Measurements from ENCODE around the gene JSRP1. TPM values are rescaled to one million over a fixed set of nuclear protein-coding genes. Genes with fewer than 3 reads are reported as not detected.

The JSRP1 gene
- total RNA-seq, 2 experiments from 2014 or later, result 0.27 TPM; not detected in 1

GRCh38 chr19:2252797-2253105, 3.5 kb downstream of the JSRP1 start:
- Mint-ChIP-seq H3K4me3 (no peak overlapping the region), H3K4me1 (peaks cover 14% of the 10 kb centered on the region), H3K9me3 (no peaks in the 10 kb centered on the region), H3K36me3 (ENCODE audit: low read depth) (peaks cover 3% of the 10 kb centered on the region), H3K27me3 (peaks cover 21% of the 10 kb centered on the region), H3K27ac (peak overlapping the region; percentile 13)
- ChIA-PET POLR2A (no interaction called here), CTCF (interaction anchor here (0.6 to 2.4 kb wide), 5 partner anchors 14 to 97 kb away, joined by 3 to 9 read pairs (median 4); partner anchors contain the start of gene PLEKHJ1)
- no peak for DNase-seq

DNA sequence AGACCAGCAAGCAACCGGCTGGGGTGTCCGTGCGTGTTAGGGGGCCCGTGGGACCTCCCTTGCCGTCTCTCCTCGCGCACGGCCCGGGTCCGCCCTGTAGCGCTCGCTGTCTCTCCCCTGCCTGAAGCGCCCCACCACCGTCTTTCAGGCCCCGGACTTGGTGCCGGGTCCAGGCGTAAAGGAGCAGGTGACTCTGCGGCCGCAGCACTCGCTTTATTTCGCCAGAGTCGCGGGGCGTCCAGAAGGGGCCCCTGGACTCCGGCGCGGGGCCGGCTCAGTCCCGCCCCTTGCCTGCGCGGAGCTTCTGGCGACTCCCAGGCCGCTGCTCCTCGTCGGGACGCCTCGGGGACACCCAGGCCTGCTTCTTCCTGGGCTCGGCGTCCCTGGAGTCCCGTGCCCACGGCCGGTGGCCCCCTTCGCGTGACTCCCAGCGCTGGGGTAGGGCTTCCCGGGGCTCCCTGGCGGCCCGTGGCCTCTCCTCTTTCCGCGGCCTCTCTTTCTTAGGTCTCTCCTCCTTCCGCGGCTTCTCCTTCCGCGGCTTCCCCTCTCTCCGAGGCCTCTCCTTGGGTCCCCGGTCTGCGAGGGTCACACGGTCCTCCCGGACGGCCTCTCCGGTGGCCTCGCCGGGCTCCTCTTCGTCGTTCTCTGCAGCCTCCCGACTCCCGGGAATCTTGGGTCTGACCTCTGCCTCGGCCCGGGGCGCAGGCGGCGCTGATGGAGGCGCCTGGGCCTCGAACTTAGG, 4.0 kb downstream of the JSRP1 start:
- H3K4me3 Mint-ChIP-seq, result no peak overlapping the region
- no peak for DNase-seq
- H3K36me3 Mint-ChIP-seq (ENCODE audit: low read depth), result peaks cover 3% of the 10 kb centered on the region
- peaks cover 11% of the 10 kb centered on the region for H3K4me1 Mint-ChIP-seq
- ChIA-PET CTCF (interaction anchor here (0.6 to 2.4 kb wide), 4 partner anchors 15 to 96 kb away, joined by 3 to 9 read pairs (median 4); partner anchors contain the start of gene PLEKHJ1), POLR2A (no interaction called here)
- H3K27me3 Mint-ChIP-seq, result peaks cover 21% of the 10 kb centered on the region
- H3K9me3 Mint-ChIP-seq, result no peaks in the 10 kb centered on the region
- peak overlapping the region; percentile 13 for H3K27ac Mint-ChIP-seq

DNA sequence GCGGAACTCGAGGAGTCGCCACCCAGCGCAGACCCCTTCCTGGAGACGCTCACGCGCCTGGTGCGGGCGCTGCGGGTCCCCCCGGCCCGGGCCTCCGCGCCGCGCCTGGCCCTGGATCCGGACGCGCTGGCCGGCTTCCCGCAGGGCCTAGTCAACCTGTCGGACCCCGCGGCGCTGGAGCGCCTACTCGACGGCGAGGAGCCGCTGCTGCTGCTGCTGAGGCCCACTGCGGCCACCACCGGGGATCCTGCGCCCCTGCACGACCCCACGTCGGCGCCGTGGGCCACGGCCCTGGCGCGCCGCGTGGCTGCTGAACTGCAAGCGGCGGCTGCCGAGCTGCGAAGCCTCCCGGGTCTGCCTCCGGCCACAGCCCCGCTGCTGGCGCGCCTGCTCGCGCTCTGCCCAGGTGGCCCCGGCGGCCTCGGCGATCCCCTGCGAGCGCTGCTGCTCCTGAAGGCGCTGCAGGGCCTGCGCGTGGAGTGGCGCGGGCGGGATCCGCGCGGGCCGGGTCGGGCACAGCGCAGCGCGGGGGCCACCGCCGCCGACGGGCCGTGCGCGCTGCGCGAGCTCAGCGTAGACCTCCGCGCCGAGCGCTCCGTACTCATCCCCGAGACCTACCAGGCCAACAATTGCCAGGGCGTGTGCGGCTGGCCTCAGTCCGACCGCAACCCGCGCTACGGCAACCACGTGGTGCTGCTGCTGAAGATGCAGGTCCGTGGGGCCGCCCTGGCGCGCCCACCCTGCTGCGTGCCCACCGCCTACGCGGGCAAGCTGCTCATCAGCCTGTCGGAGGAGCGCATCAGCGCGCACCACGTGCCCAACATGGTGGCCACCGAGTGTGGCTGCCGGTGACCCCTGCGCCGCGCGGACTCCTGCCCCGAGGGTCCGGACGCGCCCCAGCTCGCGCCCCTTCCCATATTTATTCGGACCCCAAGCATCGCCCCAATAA, 4.8 kb downstream of the JSRP1 start:
- DNase-seq, result no peak
- ChIA-PET CTCF (no interaction called here), POLR2A (no interaction called here)
- no peak overlapping the region for H3K27ac Mint-ChIP-seq
- H3K4me1 Mint-ChIP-seq, result peaks cover 7% of the 10 kb centered on the region
- H3K9me3 Mint-ChIP-seq, result no peaks in the 10 kb centered on the region
- peaks cover 21% of the 10 kb centered on the region for H3K27me3 Mint-ChIP-seq
- peaks cover 3% of the 10 kb centered on the region for H3K36me3 Mint-ChIP-seq (ENCODE audit: low read depth)
- H3K4me3 Mint-ChIP-seq, result no peak overlapping the region

GRCh38 chr19:2250766-2251105, 5.5 kb downstream of the JSRP1 start:
- ChIA-PET CTCF (no interaction called here), POLR2A (no interaction called here)
- peaks cover 21% of the 10 kb centered on the region for H3K27me3 Mint-ChIP-seq
- H3K4me1 Mint-ChIP-seq, result peaks cover 7% of the 10 kb centered on the region
- peaks cover 5% of the 10 kb centered on the region for H3K36me3 Mint-ChIP-seq (ENCODE audit: low read depth)
- DNase-seq, result no peak
- H3K4me3 Mint-ChIP-seq, result no peak overlapping the region
- no peaks in the 10 kb centered on the region for H3K9me3 Mint-ChIP-seq
- no peak overlapping the region for H3K27ac Mint-ChIP-seq

GRCh38 chr19:2249880-2250765, 6.1 kb downstream of the JSRP1 start:
- peaks cover 21% of the 10 kb centered on the region for H3K27me3 Mint-ChIP-seq
- H3K27ac Mint-ChIP-seq, result no peak overlapping the region
- H3K4me3 Mint-ChIP-seq, result no peak overlapping the region
- ChIA-PET POLR2A (no interaction called here), CTCF (interaction anchor here (1.0 kb wide), 1 partner anchor 12 kb away, joined by 7 read pairs; no protein-coding TSS in a partner anchor)
- H3K4me1 Mint-ChIP-seq, result peaks cover 7% of the 10 kb centered on the region
- no peak for DNase-seq
- no peaks in the 10 kb centered on the region for H3K9me3 Mint-ChIP-seq
- H3K36me3 Mint-ChIP-seq (ENCODE audit: low read depth), result peaks cover 9% of the 10 kb centered on the region

DNA sequence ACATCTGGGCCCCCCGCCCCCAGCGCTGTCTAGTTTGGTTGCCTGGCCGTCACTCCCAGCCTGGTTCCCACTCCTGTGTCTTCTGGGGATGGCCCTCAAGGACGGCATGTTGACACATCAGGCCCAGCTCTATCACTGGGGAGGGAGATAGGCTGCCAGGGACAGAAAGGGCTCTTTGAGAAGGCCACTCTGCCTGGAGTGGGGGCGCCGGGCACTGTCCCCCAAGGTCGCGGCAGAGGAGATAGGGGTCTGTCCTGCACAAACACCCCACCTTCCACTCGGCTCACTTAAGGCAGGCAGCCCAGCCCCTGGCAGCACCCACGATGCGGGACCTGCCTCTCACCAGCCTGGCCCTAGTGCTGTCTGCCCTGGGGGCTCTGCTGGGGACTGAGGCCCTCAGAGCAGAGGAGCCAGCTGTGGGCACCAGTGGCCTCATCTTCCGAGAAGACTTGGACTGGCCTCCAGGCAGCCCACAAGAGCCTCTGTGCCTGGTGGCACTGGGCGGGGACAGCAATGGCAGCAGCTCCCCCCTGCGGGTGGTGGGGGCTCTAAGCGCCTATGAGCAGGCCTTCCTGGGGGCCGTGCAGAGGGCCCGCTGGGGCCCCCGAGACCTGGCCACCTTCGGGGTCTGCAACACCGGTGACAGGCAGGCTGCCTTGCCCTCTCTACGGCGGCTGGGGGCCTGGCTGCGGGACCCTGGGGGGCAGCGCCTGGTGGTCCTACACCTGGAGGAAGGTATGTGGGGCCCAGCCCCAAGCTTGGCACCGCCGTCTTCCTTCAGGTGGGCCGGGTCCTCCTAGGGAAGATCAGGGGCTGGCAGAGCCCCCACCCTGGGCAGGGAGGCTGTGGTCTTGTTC, 7.0 kb downstream of the JSRP1 start, which contains the start of gene AMH:
Gene AMH, plus strand, starts transcription at position 314 of the 857 bp plus-strand sequence. Its CDS starts 10 bp downstream, at position 324.
- DNase-seq, result no peak
- H3K4me1 Mint-ChIP-seq, result peaks cover 6% of the 10 kb centered on the region
- ChIA-PET CTCF (interaction anchor here (1.0 to 1.2 kb wide), 4 partner anchors 10 to 17 kb away, joined by 3 to 7 read pairs (median 3); partner anchors contain the start of gene PLEKHJ1), POLR2A (no interaction called here)
- H3K36me3 Mint-ChIP-seq (ENCODE audit: low read depth), result peaks cover 16% of the 10 kb centered on the region
- no peaks in the 10 kb centered on the region for H3K9me3 Mint-ChIP-seq
- H3K27me3 Mint-ChIP-seq, result peaks cover 21% of the 10 kb centered on the region
- H3K27ac Mint-ChIP-seq, result no peak within 1 kb of the TSS
- no peak within 1 kb of the TSS for H3K4me3 Mint-ChIP-seq

- ChIA-PET CTCF (interaction anchor here (0.6 to 1.2 kb wide), 4 partner anchors 9 to 100 kb away, joined by 3 read pairs; partner anchors contain the start of gene PLEKHJ1), POLR2A (no interaction called here)
- no peak overlapping the region for H3K27ac Mint-ChIP-seq
- H3K36me3 Mint-ChIP-seq (ENCODE audit: low read depth), result peaks cover 19% of the 10 kb centered on the region
- peaks cover 15% of the 10 kb centered on the region for H3K27me3 Mint-ChIP-seq
- H3K4me1 Mint-ChIP-seq, result peaks cover 2% of the 10 kb centered on the region
- no peaks in the 10 kb centered on the region for H3K9me3 Mint-ChIP-seq
- no peak overlapping the region for H3K4me3 Mint-ChIP-seq
- no peak for DNase-seq
These were observed 7.8 kb downstream of the JSRP1 start for GRCh38 chr19:2248136-2249009.

GRCh38 chr19:2247433-2248101, 8.7 kb downstream of the JSRP1 start:
- H3K27ac Mint-ChIP-seq, result no peak overlapping the region
- CTCF ChIA-PET, result no interaction called here
- peaks cover 2% of the 10 kb centered on the region for H3K4me1 Mint-ChIP-seq
- POLR2A ChIA-PET, result no interaction called here
- H3K4me3 Mint-ChIP-seq, result no peak overlapping the region
- H3K36me3 Mint-ChIP-seq (ENCODE audit: low read depth), result peaks cover 19% of the 10 kb centered on the region
- H3K27me3 Mint-ChIP-seq, result peaks cover 11% of the 10 kb centered on the region
- DNase-seq, result no peak
- no peaks in the 10 kb centered on the region for H3K9me3 Mint-ChIP-seq

DNA sequence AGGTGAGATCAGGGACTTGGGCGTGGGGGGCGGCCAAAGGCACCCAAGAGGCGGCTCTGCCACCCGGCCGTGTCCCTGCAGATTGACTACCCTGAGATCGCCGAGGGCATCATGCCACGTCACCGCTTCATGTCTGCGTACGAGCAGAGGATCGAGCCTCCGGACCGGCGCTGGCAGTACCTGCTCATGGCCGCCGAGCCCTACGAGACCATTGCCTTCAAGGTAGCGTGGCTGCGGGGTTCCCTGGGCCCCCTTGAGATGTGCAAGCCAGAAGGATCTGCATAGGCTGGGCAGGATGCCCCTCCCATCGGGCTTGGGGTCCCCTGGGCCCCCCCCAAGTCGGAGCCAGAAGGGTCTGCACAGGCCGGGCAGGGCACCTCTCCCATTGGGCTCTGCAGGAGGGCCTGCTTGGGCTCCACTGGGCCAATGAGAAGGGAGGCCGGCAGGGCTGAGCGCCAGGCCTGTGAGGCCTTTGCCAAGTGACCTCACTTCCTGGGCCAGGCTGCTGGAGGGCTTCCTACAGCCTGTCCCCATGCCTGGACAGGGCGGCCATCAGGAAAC, 9.3 kb downstream of the JSRP1 start:
- no peak for DNase-seq
- H3K36me3 Mint-ChIP-seq (ENCODE audit: low read depth), result peaks cover 22% of the 10 kb centered on the region
- H3K27ac Mint-ChIP-seq, result no peak overlapping the region
- H3K9me3 Mint-ChIP-seq, result no peaks in the 10 kb centered on the region
- peaks cover 6% of the 10 kb centered on the region for H3K4me1 Mint-ChIP-seq
- H3K27me3 Mint-ChIP-seq, result peaks cover 6% of the 10 kb centered on the region
- CTCF ChIA-PET, result no interaction called here
- POLR2A ChIA-PET, result no interaction called here
- no peak overlapping the region for H3K4me3 Mint-ChIP-seq

DNA sequence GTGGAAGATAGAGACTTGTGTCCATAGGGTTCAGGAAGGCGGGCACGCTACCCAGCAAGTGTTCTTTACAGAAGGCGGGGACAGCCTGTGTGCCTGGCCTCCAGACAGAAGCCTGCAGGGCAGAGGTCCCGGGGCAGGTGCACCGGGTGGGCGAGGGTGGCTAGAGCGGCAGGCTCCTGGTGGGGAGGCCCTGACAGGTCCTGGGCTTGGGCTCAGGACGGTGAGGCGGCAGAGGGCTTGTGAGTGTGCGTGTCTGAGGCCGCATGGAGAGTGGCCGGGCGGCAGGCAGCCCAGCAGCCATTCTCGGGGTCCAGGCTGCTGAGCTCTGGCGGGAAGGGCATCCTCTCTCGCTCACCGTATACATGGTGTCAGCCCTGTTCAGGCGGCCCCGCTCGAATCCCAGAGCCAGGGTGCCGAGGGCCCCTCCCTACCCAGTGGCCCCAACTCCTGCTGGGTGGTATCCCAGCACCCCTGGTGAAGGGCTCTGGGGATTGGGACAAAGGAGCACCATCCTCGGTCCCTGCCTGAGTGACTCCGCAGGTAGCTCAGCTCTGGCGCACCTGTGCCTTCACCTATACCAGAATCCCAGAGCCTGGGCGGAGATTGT, 10.1 kb downstream of the JSRP1 start:
- peaks cover 24% of the 10 kb centered on the region for H3K36me3 Mint-ChIP-seq (ENCODE audit: low read depth)
- H3K27ac Mint-ChIP-seq, result no peak overlapping the region
- ChIA-PET POLR2A (no interaction called here), CTCF (interaction anchor here (0.8 kb wide), 1 partner anchor 10 kb away, joined by 3 read pairs; the partner anchor contains the start of gene PLEKHJ1)
- H3K4me1 Mint-ChIP-seq, result peaks cover 11% of the 10 kb centered on the region
- no peaks in the 10 kb centered on the region for H3K9me3 Mint-ChIP-seq
- H3K4me3 Mint-ChIP-seq, result no peak overlapping the region
- peaks cover 3% of the 10 kb centered on the region for H3K27me3 Mint-ChIP-seq
- DNase-seq, result no peak

All from activated CD4-positive, alpha-beta T cell treated with anti-CD3 and anti-CD28 coated beads, Interleukin-2, amount 10 ng/mL, durations not matched to agents 7 days and 5 days (primary cell).